Measurements from ENCODE around the gene BBIP1.

Gene BBIP1

DNA sequence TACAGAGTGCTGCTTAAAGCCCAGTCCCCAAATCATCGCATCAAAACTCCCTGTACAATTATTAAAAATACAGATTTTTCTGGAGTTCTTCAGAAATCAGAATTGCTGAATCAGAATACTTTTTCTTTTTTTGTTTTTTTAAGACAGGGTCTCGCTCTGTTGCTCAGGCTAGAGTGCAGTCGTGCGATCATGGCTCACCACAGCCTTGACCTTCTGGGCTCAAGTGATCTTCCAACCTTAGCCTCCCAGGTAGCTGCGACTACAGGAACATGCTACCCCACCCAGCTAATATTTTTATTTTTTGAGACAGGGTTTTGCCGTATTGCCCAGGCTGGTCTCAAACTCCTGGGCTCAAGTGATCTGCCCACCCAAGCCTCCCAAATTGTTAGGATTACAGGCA is 3.9 kb downstream of the BBIP1 start:
- no peaks in the 10 kb centered on the region for H3K9me3 Mint-ChIP-seq
- CTCF ChIA-PET: no interaction called here
- no peaks in the 10 kb centered on the region for H3K27me3 Mint-ChIP-seq
- no peak overlapping the region for H3K27ac Mint-ChIP-seq
- peaks cover 17% of the 10 kb centered on the region for H3K4me1 Mint-ChIP-seq
- H3K36me3 Mint-ChIP-seq: peaks cover 11% of the 10 kb centered on the region
- H3K4me3 Mint-ChIP-seq: no peak overlapping the region
- no peak for DNase-seq

DNA sequence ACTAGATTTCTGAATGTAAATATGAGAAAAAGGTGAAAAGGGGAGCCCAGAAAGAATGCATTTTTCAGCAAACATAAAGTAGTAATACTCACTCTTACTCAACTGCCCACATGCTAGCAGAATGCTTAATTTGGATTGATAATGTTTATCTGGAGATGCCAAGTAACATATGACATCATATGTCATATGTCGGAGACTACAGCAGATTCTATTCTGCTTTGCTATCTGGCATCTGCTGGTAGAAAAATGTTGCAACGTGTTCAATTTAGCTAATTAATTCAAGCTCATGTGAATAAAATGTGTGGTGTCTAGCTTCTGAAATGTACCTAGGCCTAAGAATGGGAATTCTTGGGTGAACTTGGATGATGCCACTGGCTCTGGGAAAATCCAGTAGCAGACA is 4.5 kb downstream of the BBIP1 start:
- H3K9me3 Mint-ChIP-seq: no peaks in the 10 kb centered on the region
- CTCF ChIA-PET: interaction anchor here (0.7 to 1.5 kb wide), 2 partner anchors 21 to 29 kb away, joined by 4 to 5 read pairs; no protein-coding TSS in a partner anchor
- no peaks in the 10 kb centered on the region for H3K27me3 Mint-ChIP-seq
- H3K36me3 Mint-ChIP-seq: peaks cover 13% of the 10 kb centered on the region
- peaks cover 17% of the 10 kb centered on the region for H3K4me1 Mint-ChIP-seq
- no peak overlapping the region for H3K4me3 Mint-ChIP-seq
- H3K27ac Mint-ChIP-seq: no peak overlapping the region
- DNase-seq: no peak

DNA sequence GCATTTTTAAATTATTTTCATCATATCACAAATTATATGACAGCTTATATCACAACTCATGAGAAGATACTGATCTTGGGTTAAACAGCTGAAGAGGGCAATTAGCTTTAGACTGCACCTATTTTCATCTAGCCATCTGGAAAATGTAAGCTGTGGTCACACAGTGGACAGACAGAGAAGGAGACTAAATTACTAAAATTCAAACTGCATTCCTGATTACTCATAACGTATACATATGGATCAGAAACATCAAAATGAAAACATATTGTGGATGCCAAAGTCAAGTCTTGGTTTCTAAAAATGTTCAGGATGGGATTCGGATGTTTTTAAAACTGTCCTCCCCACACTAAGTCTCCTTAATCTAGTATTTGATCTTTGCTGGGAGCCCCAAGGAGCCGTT is 6.6 kb downstream of the BBIP1 start:
- Mint-ChIP-seq H3K36me3 (peaks cover 14% of the 10 kb centered on the region), H3K27ac (no peak overlapping the region), H3K27me3 (no peaks in the 10 kb centered on the region), H3K4me1 (peaks cover 8% of the 10 kb centered on the region), H3K9me3 (no peaks in the 10 kb centered on the region), H3K4me3 (no peak overlapping the region)
- no peak for DNase-seq
- CTCF ChIA-PET: interaction anchor here (1.6 kb wide), 1 partner anchor 166 kb away, joined by 4 read pairs; no protein-coding TSS in a partner anchor

DNA sequence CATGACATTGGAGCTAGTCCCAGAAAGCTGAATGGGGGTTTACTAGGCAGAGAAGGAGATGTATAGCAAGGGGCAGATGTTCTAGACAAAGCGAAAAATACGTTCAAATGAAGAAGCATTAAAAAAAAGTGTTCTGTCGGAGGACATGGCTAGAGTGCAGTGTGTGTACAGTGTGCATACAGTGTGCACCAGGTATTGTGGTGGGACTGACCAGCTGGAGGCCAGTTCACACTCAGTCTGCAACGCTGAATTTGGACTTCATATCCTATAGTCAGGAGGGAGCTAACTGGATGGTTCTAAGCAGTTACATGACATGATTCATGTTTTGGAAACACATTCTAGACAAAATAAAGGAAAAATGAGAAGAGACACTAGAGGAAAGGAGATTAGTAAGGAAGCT is 8.8 kb downstream of the BBIP1 start:
- CTCF ChIA-PET: interaction anchor here (0.6 to 1.6 kb wide), 5 partner anchors 14 to 107 kb away, joined by 3 to 6 read pairs (median 3); no protein-coding TSS in a partner anchor

DNA sequence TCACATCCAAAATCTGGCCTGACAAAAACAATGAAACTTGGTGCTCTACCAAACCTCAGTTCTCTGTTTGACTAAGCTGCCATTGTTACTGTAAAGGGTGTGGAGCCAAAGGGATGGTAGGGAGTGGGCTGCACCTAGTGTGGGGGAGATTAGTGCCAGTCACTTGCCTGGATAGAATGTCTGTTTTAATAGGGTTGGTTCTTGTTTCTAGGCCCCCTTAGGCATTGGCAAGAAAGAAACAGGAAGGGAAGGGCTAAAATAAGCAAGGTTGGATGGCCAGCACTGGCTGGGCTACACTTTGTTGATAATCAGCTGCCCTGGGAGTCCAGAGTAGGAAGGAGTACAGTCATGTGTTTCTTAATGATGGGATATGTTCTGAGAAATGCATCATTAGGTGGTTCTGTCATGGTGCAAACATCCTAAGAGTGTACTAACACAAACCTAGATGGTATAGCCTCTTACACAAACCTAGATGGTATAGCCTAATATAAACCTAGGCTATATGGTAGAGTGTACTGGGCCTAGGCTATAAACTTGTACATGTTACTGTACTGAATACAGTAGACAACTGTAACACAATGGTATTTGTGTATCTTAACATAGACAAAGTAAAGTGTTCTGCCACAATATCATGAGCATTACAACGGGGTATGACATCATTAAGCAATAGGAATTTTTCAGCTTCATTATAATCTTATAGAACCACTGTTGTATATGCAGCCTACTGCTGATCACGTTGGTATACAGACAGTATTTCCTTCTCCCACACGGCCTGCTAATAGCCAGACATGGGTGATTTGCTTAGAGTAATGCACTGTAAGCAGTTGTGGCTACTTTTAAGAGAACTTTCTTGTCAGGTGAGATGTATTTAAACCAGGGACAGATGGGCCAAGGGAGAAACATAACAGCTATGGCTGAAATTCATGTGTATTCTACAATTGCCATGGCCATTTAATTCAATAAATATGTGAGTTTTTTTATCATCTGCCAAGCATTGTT is 15.4 kb downstream of the BBIP1 start:
- H3K27me3 Mint-ChIP-seq: no peaks in the 10 kb centered on the region
- peaks cover 17% of the 10 kb centered on the region for H3K4me1 Mint-ChIP-seq
- CTCF ChIA-PET: interaction anchor here (1.0 to 2.5 kb wide), 4 partner anchors 10 to 160 kb away, joined by 3 to 13 read pairs (median 6); no protein-coding TSS in a partner anchor
- DNase-seq: no peak
- H3K4me3 Mint-ChIP-seq: no peak overlapping the region
- no peak overlapping the region for H3K27ac Mint-ChIP-seq
- no peaks in the 10 kb centered on the region for H3K9me3 Mint-ChIP-seq
- peaks cover 45% of the 10 kb centered on the region for H3K36me3 Mint-ChIP-seq

More for the DNA sequence above, 8.8 kb downstream of the BBIP1 start:
- DNase-seq: no peak
- no peak overlapping the region for H3K27ac Mint-ChIP-seq
- H3K36me3 Mint-ChIP-seq: peaks cover 14% of the 10 kb centered on the region
- H3K9me3 Mint-ChIP-seq: no peaks in the 10 kb centered on the region
- no peaks in the 10 kb centered on the region for H3K4me1 Mint-ChIP-seq
- H3K4me3 Mint-ChIP-seq: no peak overlapping the region
- H3K27me3 Mint-ChIP-seq: no peaks in the 10 kb centered on the region

DNA sequence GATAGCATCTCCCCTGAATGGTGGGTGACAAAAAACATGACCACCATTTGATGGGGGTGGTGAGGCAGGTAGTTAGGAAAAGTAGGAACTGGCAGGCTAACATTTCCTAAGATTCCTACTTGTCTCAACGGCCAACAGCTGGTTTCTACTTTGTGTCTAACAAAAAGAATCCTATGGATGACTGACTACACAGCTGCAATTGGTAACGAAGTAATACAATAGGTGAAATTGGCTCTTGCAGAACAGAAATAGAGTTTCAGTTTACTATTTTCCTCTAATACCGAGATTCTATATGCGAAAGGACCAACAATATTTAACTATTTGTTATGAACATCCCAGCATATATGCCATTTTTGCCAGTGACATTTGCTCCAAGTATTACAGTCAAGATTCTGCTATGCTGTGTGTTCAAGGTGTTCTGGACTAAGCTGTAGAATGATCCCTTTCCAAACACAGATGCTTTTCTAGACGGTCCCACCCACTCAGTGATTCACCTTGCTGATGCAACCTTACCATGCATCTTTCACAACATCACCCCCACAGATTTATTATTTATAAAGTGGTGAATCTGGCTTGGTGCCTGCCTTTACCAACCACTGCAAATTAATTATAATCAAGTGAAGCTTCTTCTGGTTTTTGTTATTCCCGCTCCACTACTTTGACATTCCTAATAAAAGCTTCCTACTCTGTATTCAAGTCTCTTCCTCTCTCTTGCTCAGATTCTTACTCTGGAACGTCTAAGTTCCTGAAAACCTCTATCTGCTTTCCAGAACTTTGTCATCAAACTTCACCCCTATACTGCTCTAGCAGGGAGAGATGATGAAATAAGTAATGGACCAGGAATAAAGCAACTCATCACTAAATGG is 16.8 kb downstream of the BBIP1 start:
- no peak for DNase-seq
- CTCF ChIA-PET: interaction anchor here (1.0 to 2.5 kb wide), 6 partner anchors 8 to 159 kb away, joined by 3 to 13 read pairs (median 6); no protein-coding TSS in a partner anchor
- Mint-ChIP-seq H3K27me3 (no peaks in the 10 kb centered on the region), H3K9me3 (no peaks in the 10 kb centered on the region), H3K4me3 (no peak overlapping the region), H3K36me3 (peaks cover 52% of the 10 kb centered on the region), H3K4me1 (peaks cover 17% of the 10 kb centered on the region), H3K27ac (no peak overlapping the region)

DNA sequence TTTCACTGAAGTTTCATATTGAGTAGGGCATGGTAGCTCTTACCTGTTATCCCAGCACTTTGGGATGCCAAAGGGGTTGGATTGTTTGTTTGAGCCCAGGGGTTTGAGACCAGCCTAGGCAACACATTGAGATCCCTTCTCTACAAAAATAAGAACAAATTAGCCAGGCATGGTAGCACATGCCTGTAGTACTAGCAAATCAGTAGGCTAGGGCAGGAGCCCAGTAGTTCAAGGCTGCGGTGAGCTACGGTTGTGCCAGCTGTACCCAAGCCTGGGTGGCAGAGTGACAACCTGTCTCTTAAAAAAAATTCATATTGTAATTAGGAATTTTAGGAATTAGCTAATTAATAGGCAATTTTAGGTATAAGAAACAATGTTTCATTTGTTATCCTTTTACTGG is 18.0 kb downstream of the BBIP1 start:
- CTCF ChIA-PET: interaction anchor here (0.8 to 1.6 kb wide), 2 partner anchors 44 to 97 kb away, joined by 3 to 5 read pairs; no protein-coding TSS in a partner anchor
- H3K9me3 Mint-ChIP-seq: no peaks in the 10 kb centered on the region
- no peaks in the 10 kb centered on the region for H3K27me3 Mint-ChIP-seq
- no peak overlapping the region for H3K27ac Mint-ChIP-seq
- H3K36me3 Mint-ChIP-seq: peaks cover 53% of the 10 kb centered on the region
- DNase-seq: no peak
- no peak overlapping the region for H3K4me3 Mint-ChIP-seq
- peaks cover 17% of the 10 kb centered on the region for H3K4me1 Mint-ChIP-seq

DNA sequence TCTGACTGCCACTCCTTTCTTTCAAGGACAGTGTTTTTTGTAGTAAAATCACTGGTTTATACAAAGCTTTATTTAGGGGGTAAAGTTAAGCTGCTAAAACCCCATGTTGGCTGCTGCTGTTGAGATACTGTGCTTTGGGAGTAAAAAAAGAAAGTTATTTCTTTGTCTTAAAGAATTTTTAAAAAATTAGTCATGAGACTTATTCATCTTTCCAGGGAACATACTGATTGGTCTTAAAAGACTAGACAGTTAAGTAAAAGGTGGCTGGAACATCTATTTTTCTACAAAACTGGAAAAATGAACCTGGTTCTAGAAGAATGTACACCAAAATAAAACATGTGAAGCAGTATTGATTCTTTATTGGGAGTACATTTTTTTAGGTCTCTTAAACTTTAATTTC is 20.6 kb downstream of the BBIP1 start:
- no peak overlapping the region for H3K27ac Mint-ChIP-seq
- peaks cover 66% of the 10 kb centered on the region for H3K36me3 Mint-ChIP-seq
- no peaks in the 10 kb centered on the region for H3K27me3 Mint-ChIP-seq
- peaks cover 19% of the 10 kb centered on the region for H3K4me1 Mint-ChIP-seq
- no peak for DNase-seq
- CTCF ChIA-PET: interaction anchor here (0.7 to 6.8 kb wide), 3 partner anchors 117 to 308 kb away, joined by 3 to 52 read pairs (median 3); no protein-coding TSS in a partner anchor
- no peak overlapping the region for H3K4me3 Mint-ChIP-seq
- no peaks in the 10 kb centered on the region for H3K9me3 Mint-ChIP-seq

DNA sequence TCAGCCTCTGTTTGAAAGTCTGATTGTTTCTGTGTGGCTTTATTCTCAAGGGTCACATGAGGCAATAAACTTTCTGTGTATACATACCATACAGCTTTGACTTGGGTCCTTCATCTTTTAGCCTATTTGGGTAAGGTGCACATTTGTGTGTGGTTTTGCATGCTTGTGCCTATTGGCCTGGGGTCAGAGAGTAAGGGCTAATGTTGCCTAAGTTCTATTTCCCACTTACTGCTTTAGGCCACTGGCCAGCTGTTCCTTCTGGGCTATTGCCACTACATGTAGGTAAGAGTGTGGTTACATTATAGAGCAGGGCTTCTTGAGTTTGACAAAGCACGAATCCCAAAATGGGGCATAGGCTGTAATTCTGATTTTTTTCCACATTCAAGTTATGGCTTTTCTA is 21.8 kb downstream of the BBIP1 start:
- Mint-ChIP-seq H3K4me1 (peaks cover 10% of the 10 kb centered on the region), H3K9me3 (no peaks in the 10 kb centered on the region), H3K4me3 (no peak overlapping the region), H3K36me3 (peaks cover 59% of the 10 kb centered on the region), H3K27ac (no peak overlapping the region), H3K27me3 (no peaks in the 10 kb centered on the region)
- CTCF ChIA-PET: interaction anchor here (0.6 to 6.8 kb wide), 6 partner anchors 13 to 156 kb away, joined by 3 to 52 read pairs (median 3); no protein-coding TSS in a partner anchor
- no peak for DNase-seq

DNA sequence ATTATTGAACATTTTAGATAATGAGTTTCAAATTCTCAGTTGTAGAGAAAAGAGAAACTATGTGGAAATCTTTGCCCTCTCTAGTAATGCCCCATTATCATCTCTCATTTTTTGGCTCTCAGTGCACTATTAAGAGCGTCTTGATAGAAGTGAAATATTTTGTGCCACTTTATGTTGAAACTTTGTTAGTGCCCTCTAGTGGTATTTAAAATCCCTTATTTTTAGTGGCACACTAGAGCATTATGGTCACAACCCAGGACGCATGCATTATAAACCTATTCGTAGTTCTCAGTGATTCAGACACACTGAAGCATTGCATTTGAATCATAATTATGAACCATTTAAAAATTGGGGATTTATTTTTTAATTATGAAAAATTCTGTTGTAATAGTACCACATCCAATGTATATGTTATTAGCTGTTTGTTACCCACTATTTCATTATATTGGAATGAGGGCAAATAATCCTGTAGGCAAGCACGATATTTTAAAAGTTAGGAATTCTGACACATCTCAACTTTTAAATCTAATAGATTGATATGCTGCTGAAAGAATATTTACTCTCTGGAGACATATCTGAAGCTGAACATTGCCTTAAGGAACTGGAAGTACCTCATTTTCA is 25.3 kb downstream of the BBIP1 start:
- peaks cover 53% of the 10 kb centered on the region for H3K36me3 Mint-ChIP-seq

DNA sequence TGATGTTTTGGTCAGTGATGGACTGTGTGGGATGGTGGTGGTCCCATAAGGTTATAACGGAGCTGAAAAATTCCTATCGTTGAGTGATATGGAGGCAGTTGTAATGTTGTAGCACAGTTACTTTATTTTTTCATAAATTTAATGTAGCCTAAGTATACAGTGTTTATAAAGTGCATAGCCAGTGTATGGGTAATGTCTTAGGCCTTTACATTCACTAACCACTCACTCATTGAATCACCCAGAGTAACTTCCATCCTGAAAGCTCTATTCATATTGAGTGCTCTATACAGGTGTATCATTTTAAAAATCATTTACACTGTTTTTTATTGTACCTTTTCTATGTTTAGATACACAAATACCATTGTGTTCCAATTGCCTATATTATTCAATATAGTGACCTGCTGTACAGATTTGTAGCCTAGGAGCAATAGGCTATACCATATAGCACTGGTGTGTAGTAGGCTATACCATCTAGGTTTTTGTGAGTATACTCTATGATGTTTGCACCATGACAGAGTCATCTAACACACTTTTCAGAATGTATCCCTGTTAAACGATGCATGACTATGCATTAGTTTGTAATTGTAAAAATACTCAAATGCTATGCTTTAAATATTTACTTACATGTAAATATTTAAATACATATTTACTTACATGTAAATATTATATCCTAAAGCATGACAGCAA is 26.2 kb downstream of the BBIP1 start:
- peaks cover 5% of the 10 kb centered on the region for H3K4me1 Mint-ChIP-seq
- no peak overlapping the region for H3K27ac Mint-ChIP-seq
- H3K27me3 Mint-ChIP-seq: no peaks in the 10 kb centered on the region
- CTCF ChIA-PET: interaction anchor here (1.1 to 6.8 kb wide), 12 partner anchors 11 to 152 kb away, joined by 3 to 52 read pairs (median 5); partner anchors contain the start of gene BBIP1
- peaks cover 50% of the 10 kb centered on the region for H3K36me3 Mint-ChIP-seq
- H3K4me3 Mint-ChIP-seq: no peak overlapping the region
- no peaks in the 10 kb centered on the region for H3K9me3 Mint-ChIP-seq
- no peak for DNase-seq

More for the DNA sequence above, 25.3 kb downstream of the BBIP1 start:
- Mint-ChIP-seq H3K4me3 (no peak overlapping the region), H3K9me3 (no peaks in the 10 kb centered on the region), H3K27ac (no peak overlapping the region), H3K4me1 (peaks cover 5% of the 10 kb centered on the region), H3K27me3 (no peaks in the 10 kb centered on the region)
- CTCF ChIA-PET: interaction anchor here (0.7 to 6.8 kb wide), 20 partner anchors 9 to 283 kb away, joined by 3 to 52 read pairs (median 4); partner anchors contain the start of gene BBIP1
- DNase-seq: no peak

DNA sequence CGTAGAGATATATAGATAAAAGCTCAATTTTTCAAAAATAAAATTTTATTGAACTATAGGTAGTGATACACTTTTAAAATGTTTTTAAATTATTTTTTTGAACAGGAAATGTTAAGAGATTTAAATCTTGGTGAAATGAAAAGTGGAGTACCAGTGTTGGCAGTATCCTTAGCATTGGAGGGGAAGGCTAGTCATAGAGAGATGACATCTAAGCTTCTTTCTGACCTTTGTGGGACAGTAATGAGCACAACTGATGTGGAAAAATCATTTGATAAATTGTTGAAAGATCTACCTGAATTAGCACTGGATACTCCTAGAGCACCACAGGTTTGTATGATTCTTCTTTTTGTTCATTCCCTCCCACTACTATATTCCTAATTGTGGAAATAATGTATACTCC is 31.4 kb downstream of the BBIP1 start:
- Mint-ChIP-seq H3K9me3 (no peaks in the 10 kb centered on the region), H3K36me3 (peaks cover 56% of the 10 kb centered on the region), H3K27me3 (no peaks in the 10 kb centered on the region)

More for the DNA sequence above, 31.4 kb downstream of the BBIP1 start:
- no peak for DNase-seq
- H3K4me3 Mint-ChIP-seq: no peak overlapping the region
- H3K27ac Mint-ChIP-seq: no peak overlapping the region
- H3K4me1 Mint-ChIP-seq: peaks cover 24% of the 10 kb centered on the region
- CTCF ChIA-PET: interaction anchor here (1.3 to 1.7 kb wide), 3 partner anchors 114 to 1249 kb away, joined by 3 to 5 read pairs (median 3); no protein-coding TSS in a partner anchor

All from activated naive CD4-positive, alpha-beta T cell treated with anti-CD3 and anti-CD28 coated beads, Interleukin-2, amount 10 ng/mL, durations not matched to agents 7 days and 5 days (primary cell).